Activated naive CD8-positive, alpha-beta T cell treated with anti-CD3 and anti-CD28 coated beads, Interleukin-2, amount 10 ng/mL, durations not matched to agents 7 days and 5 days (primary cell): ENCODE results near the gene SETD1B. TPM values are rescaled to one million over a fixed set of nuclear protein-coding genes. Genes with fewer than 3 reads are reported as not detected.

Experiments used
- ATAC-seq: fragments of 150-1000 bp; cut with Tn5 transposase; one replicate; pipeline ENCODE4 v1.10.0; 2021; ENCODE audit warnings: low read depth, moderate library complexity
- POLR2A ChIA-PET: fragments of 350-600 bp; sonication (Branson Sonifier 250); formaldehyde crosslinking; loops from one replicate; lab custom pipeline; 2021; ENCODE audit warnings: antibody characterized with exemption; lab: Charles Lee
- DNase-seq: peaks from one replicate; pipeline ENCODE4 v3.0.0; 2021
- H3K27ac Mint-ChIP-seq: one replicate; pipeline ENCODE4 v1.8.0; 2022; ENCODE audit warnings: mild to moderate bottlenecking, mixed read lengths
- H3K27me3 Mint-ChIP-seq: one replicate; pipeline ENCODE4 v1.8.0; 2022; ENCODE audit warnings: mild to moderate bottlenecking, moderate library complexity, mixed read lengths
- H3K36me3 Mint-ChIP-seq: one replicate; pipeline ENCODE4 v1.8.0; 2021; ENCODE audit warnings: mild to moderate bottlenecking, mixed read lengths
- H3K4me1 Mint-ChIP-seq: one replicate; pipeline ENCODE4 v1.8.0; 2021; ENCODE audit warnings: mixed read lengths
- H3K4me3 Mint-ChIP-seq: one replicate; pipeline ENCODE4 v1.8.0; 2022; ENCODE audit warnings: mild to moderate bottlenecking, moderate library complexity, mixed read lengths
- H3K9me3 Mint-ChIP-seq: one replicate; pipeline ENCODE4 v1.8.0; 2021; ENCODE audit warnings: mixed read lengths
- total RNA-seq, 2 experiments: library from RNA; stranded (reverse); gene quantifications; one replicate each; pipeline ENCODE4 v1.2.3, GENCODE V29; 2021

SETD1B gene
- total RNA-seq, 2 experiments from 2014 or later: 45.0 to 46.8 TPM

DNA sequence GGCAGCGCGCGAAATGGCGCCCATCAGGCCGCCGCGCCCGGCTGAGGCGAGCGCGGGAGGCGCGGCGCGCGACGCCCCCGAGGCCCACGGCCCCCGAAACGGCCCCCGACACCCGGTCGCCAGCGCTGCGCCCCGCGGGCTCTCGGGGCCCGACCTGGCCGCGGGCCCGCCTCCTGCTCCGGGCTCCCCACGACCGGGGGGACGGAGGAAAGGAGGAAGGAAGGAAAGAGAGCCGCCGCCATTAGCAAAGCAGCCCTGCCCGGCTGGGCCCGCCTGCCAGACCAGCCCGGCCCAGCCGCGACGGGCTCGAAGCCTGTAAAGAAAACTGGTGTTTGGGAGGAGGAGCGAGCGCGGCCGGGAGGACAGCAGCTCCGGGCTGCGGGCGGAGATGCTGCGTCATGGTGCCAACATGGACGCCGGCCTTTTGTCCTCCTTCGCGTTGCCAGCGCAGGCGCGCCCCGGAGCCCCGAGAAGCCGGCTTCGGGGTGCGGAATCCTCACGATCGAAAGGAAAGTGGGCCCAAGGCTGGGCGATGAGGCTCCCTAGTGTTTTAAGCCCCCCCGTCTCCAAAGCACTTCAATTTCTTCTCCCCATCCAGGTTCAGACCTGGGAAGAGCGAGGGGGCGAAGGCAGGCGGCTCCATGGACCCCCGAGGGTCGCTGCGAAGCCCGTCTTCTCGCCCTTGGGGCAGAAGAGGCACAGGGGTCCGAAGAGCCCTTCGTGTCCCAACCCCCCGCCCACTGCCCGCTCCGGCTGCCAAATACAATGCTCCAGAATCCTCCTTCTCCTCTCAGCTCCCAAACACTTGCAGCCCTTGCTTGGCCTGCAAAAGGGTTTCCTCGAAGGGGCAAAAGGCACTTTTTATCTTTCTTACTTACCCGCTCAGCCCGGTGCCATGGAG, 2.9 kb upstream of the SETD1B start:
- H3K27ac Mint-ChIP-seq: peak overlapping the region; percentile 98
- no peaks in the 10 kb centered on the region for H3K9me3 Mint-ChIP-seq
- H3K4me1 Mint-ChIP-seq: peaks cover 25% of the 10 kb centered on the region
- ATAC-seq (peak; percentile 5), DNase-seq (peak; percentile 80)
- no peaks in the 10 kb centered on the region for H3K27me3 Mint-ChIP-seq
- POLR2A ChIA-PET: interaction anchor here (0.6 to 31.1 kb wide), 10 partner anchors 2 to 841 kb away, joined by 3 to 931 read pairs (median 4); partner anchors contain the start of genes CFAP251, PSMD9, RHOF and SETD1B
- H3K36me3 Mint-ChIP-seq: peaks cover 17% of the 10 kb centered on the region
- peak overlapping the region; percentile 89 for H3K4me3 Mint-ChIP-seq

DNA sequence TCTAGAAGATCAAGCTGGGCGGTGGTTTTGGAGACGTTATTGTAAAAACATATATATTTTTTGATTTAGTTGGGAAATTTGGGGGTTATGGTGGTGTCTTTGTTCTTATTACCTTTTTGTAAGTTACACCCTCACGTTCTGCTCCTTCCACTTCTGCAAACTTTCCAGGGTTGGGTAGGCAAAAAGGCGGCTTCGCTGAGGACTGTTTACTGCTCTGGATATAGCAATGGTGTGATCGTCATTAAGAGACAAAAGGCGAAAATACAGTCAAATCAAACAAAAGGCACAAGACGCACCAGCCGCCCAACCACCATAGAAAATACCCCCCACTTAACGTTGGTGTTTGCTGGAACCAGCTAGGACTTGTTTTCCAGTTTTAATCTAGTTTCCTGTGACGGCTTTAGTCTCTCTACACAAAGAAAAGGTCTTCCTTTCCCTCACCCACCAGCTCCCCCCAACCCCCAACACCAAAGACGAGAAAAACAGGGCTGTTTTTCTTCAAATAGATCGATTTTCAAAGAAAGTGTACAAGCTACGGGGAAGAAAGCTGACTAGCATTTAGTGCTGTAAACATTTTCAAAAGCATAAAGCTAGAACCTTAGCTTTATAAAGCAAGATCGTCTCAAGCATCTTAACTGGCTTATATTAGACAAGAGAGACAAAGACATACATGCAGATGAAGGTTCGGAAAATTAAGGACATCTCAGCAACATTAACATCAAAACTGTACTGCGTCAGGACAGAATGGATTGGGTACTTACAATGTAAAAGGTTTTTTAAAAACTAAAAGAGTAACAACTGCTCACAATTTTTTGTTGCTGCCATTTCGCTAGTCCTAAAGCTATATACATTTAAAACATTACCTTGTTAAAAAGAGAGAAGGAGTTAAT, 2.0 kb upstream of the SETD1B start:
- Mint-ChIP-seq H3K27me3 (no peaks in the 10 kb centered on the region), H3K27ac (peak overlapping the region; percentile 98), H3K4me1 (peaks cover 31% of the 10 kb centered on the region), H3K9me3 (no peaks in the 10 kb centered on the region), H3K4me3 (peak overlapping the region; percentile 89), H3K36me3 (peaks cover 21% of the 10 kb centered on the region)
- POLR2A ChIA-PET: interaction anchor here (0.6 to 31.1 kb wide), 11 partner anchors 1 to 842 kb away, joined by 3 to 931 read pairs (median 5); partner anchors contain the start of genes CFAP251, ORAI1, PSMD9 and RHOF
- no peak for DNase-seq
- no peak for ATAC-seq

DNA sequence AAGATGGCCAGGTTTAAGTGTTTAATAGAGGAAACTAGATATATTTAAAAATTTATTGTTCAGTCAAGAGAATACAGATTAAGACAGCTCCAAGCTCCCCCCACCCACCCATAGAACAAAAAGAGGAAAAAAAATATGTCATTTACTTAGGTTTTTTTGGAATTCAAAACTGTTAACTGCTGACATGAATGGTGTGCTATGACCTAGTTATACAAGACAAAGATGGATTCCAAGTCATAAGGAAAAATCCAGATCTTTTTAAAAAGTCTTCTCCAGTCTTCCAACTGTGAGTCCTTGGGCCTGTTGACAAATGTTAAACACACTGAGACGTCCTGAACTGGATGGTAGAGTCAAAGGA, 1.3 kb upstream of the SETD1B start:
- H3K27ac Mint-ChIP-seq: peak overlapping the region; percentile 98
- H3K4me3 Mint-ChIP-seq: peak overlapping the region; percentile 89
- H3K36me3 Mint-ChIP-seq: peaks cover 20% of the 10 kb centered on the region
- no peaks in the 10 kb centered on the region for H3K9me3 Mint-ChIP-seq
- H3K27me3 Mint-ChIP-seq: no peaks in the 10 kb centered on the region
- H3K4me1 Mint-ChIP-seq: peaks cover 31% of the 10 kb centered on the region
- POLR2A ChIA-PET: interaction anchor here (0.8 to 31.1 kb wide), 11 partner anchors 0 to 223 kb away, joined by 3 to 931 read pairs (median 5); partner anchors contain the start of genes CFAP251, ORAI1, PSMD9 and RHOF
- DNase-seq (no peak), ATAC-seq (no peak)

DNA sequence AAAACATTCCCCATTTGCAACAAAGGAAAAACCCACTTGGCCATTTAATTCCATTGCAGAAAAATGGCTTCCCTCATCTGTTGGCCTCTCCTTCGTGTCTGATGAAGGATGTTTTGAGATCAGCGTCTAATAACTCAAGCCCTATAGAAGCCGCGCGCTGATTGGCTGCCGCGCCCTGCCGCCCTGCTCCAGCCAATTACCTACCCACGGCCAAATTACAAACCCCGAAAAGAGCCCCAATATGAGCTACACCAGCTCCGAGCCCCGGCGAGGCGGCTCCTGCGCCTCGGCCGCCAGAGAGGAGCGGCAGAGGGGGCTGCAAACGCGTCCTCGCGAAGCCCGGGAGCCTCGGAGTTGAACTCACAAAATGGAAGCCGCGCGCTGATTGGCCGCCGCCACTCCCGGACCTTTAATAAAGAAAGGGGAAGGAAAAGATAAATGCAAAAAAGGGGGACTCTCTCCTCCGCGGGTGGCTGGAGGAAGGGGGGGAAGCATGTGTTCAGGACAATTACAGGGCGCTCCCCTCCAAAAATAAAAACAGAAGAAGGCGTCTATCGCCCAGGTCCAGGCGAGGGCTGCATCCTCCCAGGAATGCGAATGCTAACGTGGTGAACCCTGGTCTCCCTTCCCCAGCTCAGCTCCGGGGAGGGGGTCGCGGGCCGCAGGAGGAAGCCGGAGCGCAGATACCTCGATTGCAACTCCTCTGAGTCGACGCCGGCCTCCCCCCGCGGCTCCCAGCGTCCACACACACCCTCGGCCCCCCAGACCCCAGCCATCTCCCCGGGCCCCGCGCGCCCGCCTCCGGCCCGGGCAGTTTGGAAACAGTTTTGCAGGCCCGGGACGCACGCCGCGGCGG, 738 bp upstream of the SETD1B start:
- no peaks in the 10 kb centered on the region for H3K27me3 Mint-ChIP-seq
- H3K4me1 Mint-ChIP-seq: peaks cover 29% of the 10 kb centered on the region
- DNase-seq (peak; percentile 90), ATAC-seq (peak; percentile 67)
- H3K4me3 Mint-ChIP-seq: peak overlapping the region; percentile 89
- H3K27ac Mint-ChIP-seq: peak overlapping the region; percentile 98
- POLR2A ChIA-PET: interaction anchor here (0.5 to 31.1 kb wide), 11 partner anchors 0 to 406 kb away, joined by 3 to 931 read pairs (median 5); partner anchors contain the start of genes CFAP251, ORAI1, RHOF and SETD1B
- H3K9me3 Mint-ChIP-seq: no peaks in the 10 kb centered on the region
- peaks cover 19% of the 10 kb centered on the region for H3K36me3 Mint-ChIP-seq

DNA sequence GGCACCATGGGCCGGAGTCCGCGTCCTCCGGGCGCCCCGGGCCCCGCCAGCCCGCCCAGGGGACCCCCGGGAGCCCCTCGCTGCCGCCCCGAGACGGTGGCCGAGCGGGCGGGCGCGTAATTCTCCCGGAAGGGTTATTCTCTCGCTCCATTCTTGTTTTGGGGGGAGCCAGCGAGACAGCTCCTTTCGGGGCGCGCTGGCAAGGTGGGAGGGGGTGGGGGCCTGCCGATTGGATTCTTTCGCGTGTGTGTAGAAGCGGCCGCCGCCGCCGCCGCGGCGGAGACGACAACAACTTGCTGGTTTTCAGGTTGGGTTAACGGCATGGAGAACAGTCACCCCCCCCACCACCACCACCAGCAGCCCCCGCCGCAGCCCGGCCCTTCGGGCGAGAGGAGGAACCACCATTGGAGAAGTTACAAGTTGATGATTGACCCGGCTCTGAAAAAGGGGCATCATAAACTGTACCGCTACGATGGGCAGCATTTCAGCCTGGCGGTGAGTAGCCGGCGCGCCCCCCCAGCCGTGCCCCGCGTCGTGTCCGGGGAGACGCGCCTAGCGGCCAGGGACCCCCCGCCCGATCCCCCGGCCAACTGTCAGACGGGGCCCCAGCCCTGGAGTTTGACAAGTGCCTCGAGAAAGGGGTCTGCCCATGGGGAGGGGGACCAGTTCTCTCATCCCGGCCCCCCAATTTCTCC, 755 bp downstream of the SETD1B start:
- Mint-ChIP-seq H3K27me3 (no peaks in the 10 kb centered on the region), H3K36me3 (peaks cover 26% of the 10 kb centered on the region), H3K9me3 (no peaks in the 10 kb centered on the region), H3K4me3 (peak overlapping the region; percentile 96), H3K4me1 (peaks cover 19% of the 10 kb centered on the region), H3K27ac (peak overlapping the region; percentile 98)
- ATAC-seq: no peak
- no peak for DNase-seq
- POLR2A ChIA-PET: interaction anchor here (0.8 to 31.1 kb wide), 8 partner anchors 2 to 404 kb away, joined by 3 to 931 read pairs (median 4); partner anchors contain the start of genes CFAP251, RHOF, RNF34 and SETD1B

DNA sequence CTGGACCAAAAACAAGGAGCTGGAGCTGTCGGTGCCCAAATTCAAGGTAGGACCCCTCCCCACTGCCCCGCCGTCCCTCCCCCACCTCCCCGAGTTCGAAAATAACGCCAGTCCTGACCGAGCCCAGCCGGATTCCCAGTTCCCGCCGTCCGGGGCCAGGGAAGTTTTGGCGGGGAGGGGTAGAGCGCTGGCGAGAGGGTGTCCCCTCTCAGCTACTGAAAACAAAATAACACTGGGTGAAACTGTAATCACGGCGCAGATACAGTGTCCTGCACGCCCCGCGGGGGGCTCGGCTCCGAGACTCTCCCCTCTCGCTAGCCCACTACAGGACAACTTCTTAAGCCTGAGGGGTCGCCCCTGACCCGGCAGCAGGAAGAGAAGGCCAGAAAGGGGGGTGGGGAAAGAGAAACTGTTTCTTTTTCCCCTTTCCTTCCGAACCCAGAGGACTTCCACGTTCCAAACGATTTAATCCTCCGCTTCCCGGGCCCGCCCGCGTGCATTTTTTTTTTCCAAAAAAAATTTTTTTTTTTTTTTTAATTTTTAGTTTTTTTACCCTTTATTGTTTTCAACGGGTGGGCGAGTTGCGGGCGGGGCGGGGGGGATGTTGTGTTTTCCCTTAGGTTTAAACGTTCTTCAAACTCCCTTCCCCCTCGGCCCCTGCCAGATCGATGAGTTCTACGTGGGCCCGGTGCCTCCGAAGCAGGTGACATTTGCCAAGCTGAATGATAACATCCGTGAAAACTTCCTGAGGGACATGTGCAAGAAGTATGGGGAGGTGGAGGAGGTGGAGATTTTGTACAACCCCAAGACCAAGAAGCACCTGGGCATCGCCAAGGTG, 1.6 kb downstream of the SETD1B start:
- POLR2A ChIA-PET: interaction anchor here (0.9 to 22.0 kb wide), 3 partner anchors 17 to 225 kb away, joined by 3 to 931 read pairs (median 5); partner anchors contain the start of genes RHOF and SETD1B
- peaks cover 28% of the 10 kb centered on the region for H3K36me3 Mint-ChIP-seq
- H3K4me1 Mint-ChIP-seq: peaks cover 19% of the 10 kb centered on the region
- H3K4me3 Mint-ChIP-seq: peak overlapping the region; percentile 98
- ATAC-seq (no peak), DNase-seq (peak; percentile 58)
- H3K27ac Mint-ChIP-seq: peak overlapping the region; percentile 98
- H3K9me3 Mint-ChIP-seq: no peaks in the 10 kb centered on the region
- H3K27me3 Mint-ChIP-seq: no peaks in the 10 kb centered on the region

DNA sequence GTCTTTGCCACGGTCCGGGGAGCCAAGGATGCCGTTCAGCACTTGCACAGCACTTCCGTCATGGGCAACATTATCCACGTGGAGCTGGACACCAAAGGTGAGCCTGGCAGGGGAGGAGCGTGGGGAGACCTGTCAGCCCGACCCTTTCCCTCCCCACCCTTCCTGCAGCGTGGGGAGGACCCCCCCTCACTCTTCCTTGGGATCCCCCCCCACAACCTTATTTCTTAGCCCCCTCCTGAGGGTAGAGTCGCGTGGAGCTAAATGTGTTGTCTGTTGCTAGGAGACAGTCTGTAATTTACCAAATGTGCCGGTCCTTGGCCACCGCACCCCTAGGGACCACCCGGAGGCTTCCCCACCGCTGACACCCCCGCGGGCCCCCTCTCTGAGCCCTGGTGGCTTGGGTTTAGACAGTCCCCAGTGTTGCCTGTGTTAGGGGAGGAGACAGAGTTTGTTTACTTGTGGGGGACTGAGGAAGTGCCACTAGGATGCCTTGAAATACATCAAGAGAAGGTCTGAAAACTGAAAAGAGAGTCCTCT, 2.3 kb downstream of the SETD1B start:
- Mint-ChIP-seq H3K4me1 (peaks cover 22% of the 10 kb centered on the region), H3K9me3 (no peaks in the 10 kb centered on the region), H3K4me3 (peak overlapping the region; percentile 98), H3K27me3 (no peaks in the 10 kb centered on the region), H3K27ac (peak overlapping the region; percentile 92), H3K36me3 (peaks cover 31% of the 10 kb centered on the region)
- POLR2A ChIA-PET: interaction anchor here (0.6 to 22.0 kb wide), 4 partner anchors 17 to 820 kb away, joined by 3 to 931 read pairs (median 5); partner anchors contain the start of genes RHOF and SETD1B
- ATAC-seq: no peak
- DNase-seq: no peak

DNA sequence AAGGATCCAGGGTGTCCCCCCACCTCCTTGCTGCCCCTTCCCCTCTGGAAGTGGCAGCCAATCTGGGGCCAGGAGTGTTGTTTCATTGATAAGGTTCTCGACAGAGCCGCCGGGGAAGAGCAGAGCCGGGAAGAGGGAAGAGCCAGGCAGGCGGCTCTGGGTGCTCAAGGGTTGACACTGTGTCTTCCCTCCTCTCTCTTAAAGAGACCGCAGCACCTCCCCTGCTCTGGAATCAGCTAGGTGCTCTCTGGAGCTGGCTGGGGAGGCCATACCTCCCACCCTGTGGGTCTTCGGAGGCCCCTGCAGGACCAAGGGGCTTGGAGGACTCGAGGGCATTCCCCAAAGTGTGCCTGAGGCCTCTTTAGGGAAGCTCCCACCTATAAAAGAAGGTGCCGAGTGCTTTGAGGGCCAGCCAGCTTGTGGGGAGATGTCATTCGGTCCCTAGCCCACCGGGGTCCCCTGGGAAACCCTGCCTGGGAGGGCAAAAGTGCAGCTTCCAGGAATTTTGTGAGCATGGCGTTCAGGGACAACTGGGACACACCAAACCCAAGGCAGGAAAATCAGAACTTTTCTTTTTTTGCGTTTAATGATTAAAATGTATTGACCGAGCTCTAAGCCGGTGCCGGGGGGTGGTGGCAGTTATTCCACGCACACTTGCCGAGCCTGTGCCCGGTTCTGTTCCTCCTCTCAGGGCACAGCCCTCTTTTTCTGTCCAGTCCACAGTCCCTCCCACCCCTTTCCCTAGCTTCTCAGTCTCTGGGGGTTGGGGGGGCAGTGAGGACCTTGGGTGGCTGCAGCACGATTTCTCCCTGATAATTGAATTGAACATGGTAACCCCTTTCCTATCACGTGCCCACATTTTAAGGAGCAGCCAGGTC, 3.0 kb downstream of the SETD1B start:
- H3K27me3 Mint-ChIP-seq: no peaks in the 10 kb centered on the region
- no peak for DNase-seq
- H3K4me1 Mint-ChIP-seq: peaks cover 24% of the 10 kb centered on the region
- H3K9me3 Mint-ChIP-seq: no peaks in the 10 kb centered on the region
- POLR2A ChIA-PET: interaction anchor here (0.6 to 22.0 kb wide), 5 partner anchors 18 to 819 kb away, joined by 3 to 931 read pairs (median 3); partner anchors contain the start of genes RHOF and SETD1B
- peaks cover 25% of the 10 kb centered on the region for H3K36me3 Mint-ChIP-seq
- peak overlapping the region; percentile 92 for H3K27ac Mint-ChIP-seq
- H3K4me3 Mint-ChIP-seq: peak overlapping the region; percentile 98
- no peak for ATAC-seq

DNA sequence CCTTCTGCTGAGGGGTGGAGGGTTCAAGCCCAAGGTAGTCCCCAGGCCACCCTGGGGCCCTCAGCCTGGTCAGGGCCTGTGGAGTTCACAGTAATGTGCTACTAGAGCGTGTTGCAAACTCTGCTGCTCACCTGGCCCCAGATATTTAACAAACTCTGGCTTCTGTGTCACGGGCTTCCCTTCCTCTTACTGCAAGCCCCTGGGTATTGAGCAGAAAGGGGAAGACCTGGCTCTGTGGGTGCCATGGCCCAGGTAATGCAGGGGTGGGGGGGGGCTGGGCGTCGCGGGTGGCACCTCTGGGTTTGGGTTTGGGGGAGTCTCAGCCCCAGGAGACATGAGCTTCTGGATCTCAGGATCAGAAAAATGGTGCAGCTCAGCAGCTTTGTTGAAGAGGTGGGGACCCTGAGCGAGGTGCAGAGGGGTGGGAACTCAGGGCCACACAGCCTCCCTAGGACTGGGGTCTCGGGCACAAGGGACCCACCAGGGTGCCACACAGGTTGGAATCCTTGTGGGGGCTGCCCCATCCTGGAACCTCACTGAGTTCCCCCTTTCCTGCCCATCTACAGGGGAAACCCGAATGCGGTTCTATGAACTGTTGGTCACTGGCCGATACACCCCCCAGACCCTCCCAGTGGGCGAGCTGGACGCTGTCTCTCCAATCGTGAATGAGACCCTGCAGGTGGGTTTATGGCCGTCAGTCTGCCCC, 4.0 kb downstream of the SETD1B start:
- Mint-ChIP-seq H3K4me1 (peaks cover 28% of the 10 kb centered on the region), H3K27me3 (no peaks in the 10 kb centered on the region), H3K36me3 (peaks cover 19% of the 10 kb centered on the region), H3K4me3 (peak overlapping the region; percentile 59), H3K9me3 (no peaks in the 10 kb centered on the region), H3K27ac (no peak overlapping the region)
- DNase-seq (no peak), ATAC-seq (no peak)
- POLR2A ChIA-PET: interaction anchor here (0.6 to 22.0 kb wide), 4 partner anchors 19 to 247 kb away, joined by 3 to 931 read pairs (median 3); partner anchors contain the start of genes RHOF and SETD1B
